ENCODE measurements around the gene LASP1NB.

The LASP1NB gene

DNA sequence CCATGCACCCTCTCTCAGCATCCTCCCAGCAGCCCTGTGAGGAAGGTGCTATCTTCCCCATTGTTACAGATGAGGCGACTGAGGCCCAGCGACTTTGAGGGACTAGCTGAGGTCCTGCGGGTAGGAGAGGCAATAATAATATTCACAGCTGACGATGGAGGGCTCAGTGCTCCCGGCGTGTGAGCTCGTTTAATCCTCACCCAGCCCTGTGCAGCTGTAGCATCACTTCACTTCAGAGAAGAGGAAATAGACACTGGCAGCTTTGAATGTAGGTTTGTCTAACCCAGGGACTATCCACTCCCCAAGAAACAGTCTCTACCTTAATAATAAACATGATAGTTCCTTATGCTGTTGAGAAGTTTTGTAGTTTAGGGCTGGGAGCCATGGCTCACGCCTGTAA, 34.0 kb upstream of the LASP1NB start:
- TF ChIP-seq FOXM1 (IDR thresholded peaks at IDR 0.05; ENCODE audit: borderline replicate concordance, low read depth) (no peak), EP300 (IDR thresholded peaks at IDR 0.05; ENCODE audit: borderline replicate concordance) (no peak), YY1 (IDR thresholded peaks at IDR 0.05; ENCODE audit: low read depth) (no peak), TCF12 (IDR thresholded peaks at IDR 0.05; ENCODE audit: low read depth) (no peak), TEAD4 (IDR thresholded peaks at IDR 0.05) (no peak), TAF1 (IDR thresholded peaks at IDR 0.05; ENCODE audit: low read depth) (no peak)
- TF ChIP-seq, protein P1, sequence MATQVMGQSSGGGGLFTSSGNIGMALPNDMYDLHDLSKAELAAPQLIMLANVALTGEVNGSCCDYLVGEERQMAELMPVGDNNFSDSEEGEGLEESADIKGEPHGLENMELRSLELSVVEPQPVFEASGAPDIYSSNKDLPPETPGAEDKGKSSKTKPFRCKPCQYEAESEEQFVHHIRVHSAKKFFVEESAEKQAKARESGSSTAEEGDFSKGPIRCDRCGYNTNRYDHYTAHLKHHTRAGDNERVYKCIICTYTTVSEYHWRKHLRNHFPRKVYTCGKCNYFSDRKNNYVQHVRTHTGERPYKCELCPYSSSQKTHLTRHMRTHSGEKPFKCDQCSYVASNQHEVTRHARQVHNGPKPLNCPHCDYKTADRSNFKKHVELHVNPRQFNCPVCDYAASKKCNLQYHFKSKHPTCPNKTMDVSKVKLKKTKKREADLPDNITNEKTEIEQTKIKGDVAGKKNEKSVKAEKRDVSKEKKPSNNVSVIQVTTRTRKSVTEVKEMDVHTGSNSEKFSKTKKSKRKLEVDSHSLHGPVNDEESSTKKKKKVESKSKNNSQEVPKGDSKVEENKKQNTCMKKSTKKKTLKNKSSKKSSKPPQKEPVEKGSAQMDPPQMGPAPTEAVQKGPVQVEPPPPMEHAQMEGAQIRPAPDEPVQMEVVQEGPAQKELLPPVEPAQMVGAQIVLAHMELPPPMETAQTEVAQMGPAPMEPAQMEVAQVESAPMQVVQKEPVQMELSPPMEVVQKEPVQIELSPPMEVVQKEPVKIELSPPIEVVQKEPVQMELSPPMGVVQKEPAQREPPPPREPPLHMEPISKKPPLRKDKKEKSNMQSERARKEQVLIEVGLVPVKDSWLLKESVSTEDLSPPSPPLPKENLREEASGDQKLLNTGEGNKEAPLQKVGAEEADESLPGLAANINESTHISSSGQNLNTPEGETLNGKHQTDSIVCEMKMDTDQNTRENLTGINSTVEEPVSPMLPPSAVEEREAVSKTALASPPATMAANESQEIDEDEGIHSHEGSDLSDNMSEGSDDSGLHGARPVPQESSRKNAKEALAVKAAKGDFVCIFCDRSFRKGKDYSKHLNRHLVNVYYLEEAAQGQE (IDR thresholded peaks at IDR 0.05; ENCODE audit: low read depth): no peak
- TF ChIP-seq, protein P2, sequence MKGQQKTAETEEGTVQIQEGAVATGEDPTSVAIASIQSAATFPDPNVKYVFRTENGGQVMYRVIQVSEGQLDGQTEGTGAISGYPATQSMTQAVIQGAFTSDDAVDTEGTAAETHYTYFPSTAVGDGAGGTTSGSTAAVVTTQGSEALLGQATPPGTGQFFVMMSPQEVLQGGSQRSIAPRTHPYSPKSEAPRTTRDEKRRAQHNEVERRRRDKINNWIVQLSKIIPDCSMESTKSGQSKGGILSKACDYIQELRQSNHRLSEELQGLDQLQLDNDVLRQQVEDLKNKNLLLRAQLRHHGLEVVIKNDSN (IDR thresholded peaks at IDR 0.05): no peak

DNA sequence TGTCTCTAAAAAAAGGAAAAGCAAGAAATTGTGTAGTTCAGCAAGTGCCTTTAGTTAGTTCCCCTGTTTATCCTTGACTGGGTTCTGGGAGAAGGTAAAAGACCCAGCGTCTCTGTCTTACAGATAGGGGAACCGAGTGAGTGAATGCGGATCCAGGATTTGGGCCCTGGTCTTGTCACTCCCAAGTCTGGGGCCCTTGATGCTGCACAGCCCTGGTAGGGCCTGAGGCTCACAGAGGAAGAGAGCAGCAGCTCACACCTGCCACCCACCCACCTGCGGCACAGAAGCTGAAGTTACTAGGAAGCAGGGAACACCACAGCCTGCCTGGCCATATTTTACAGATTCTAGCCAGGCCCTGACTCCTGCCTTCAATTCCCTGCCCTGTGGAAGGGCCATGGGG, 33.3 kb upstream of the LASP1NB start:
- no peak for TF ChIP-seq TEAD4 (IDR thresholded peaks at IDR 0.05)
- no peak for TF ChIP-seq CREB1 (IDR thresholded peaks at IDR 0.05; ENCODE audit: low read depth)
- TF ChIP-seq RAD21 (IDR thresholded peaks at IDR 0.05; ENCODE audit: low read depth): no peak
- no peak for TF ChIP-seq TAF1 (IDR thresholded peaks at IDR 0.05; ENCODE audit: low read depth)
- no peak for TF ChIP-seq ZBTB7A (IDR thresholded peaks at IDR 0.05; ENCODE audit: low read depth)
- TF ChIP-seq, protein P2 (IDR thresholded peaks at IDR 0.05): no peak
- TF ChIP-seq, protein P1 (IDR thresholded peaks at IDR 0.05; ENCODE audit: low read depth): no peak
- no peak for TF ChIP-seq NFIC (IDR thresholded peaks at IDR 0.05)
- no peak for TF ChIP-seq YY1 (IDR thresholded peaks at IDR 0.05; ENCODE audit: low read depth)
- TF ChIP-seq FOXM1 (IDR thresholded peaks at IDR 0.05; ENCODE audit: borderline replicate concordance, low read depth): no peak
- no peak for TF ChIP-seq TCF12 (IDR thresholded peaks at IDR 0.05; ENCODE audit: low read depth)
- TF ChIP-seq CEBPB (IDR thresholded peaks at IDR 0.05): no peak
- no peak for TF ChIP-seq EGR1 (IDR thresholded peaks at IDR 0.05)
- no peak for TF ChIP-seq EP300 (IDR thresholded peaks at IDR 0.05; ENCODE audit: borderline replicate concordance)
- TF ChIP-seq MAX (IDR thresholded peaks at IDR 0.05): no peak

GRCh38 chr17:38892620-38893019, 32.8 kb upstream of the LASP1NB start:
- TF ChIP-seq ZBTB7A (IDR thresholded peaks at IDR 0.05; ENCODE audit: low read depth) (no peak), FOXM1 (IDR thresholded peaks at IDR 0.05; ENCODE audit: borderline replicate concordance, low read depth) (no peak), MAX (IDR thresholded peaks at IDR 0.05) (no peak), CREB1 (IDR thresholded peaks at IDR 0.05; ENCODE audit: low read depth) (no peak), TCF12 (IDR thresholded peaks at IDR 0.05; ENCODE audit: low read depth) (no peak), RAD21 (IDR thresholded peaks at IDR 0.05; ENCODE audit: low read depth) (no peak)
- TF ChIP-seq, protein P2 (IDR thresholded peaks at IDR 0.05): no peak
- TF ChIP-seq, protein P1 (IDR thresholded peaks at IDR 0.05; ENCODE audit: low read depth): no peak

DNA sequence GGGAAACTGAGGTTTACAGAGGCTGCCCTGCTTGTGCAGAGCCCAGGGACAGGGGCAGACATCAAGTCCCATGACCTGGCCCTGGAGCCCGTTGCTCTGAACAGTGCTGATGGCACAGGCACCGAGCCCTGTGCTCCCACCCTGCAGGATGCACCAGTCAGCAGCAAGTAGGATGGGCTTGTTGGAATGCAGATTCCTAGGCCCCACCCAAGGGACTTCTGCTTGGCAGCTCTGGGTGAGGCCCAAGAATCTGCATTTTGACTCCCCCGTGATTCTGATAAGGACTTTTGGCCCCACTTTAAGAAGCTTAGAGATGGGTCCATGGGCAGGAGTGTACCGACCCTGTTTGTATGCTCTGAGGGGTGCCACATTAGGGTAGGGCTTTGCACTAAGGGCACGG, 32.3 kb upstream of the LASP1NB start:
- TF ChIP-seq FOXM1 (IDR thresholded peaks at IDR 0.05; ENCODE audit: borderline replicate concordance, low read depth) (no peak), EGR1 (IDR thresholded peaks at IDR 0.05) (no peak), EP300 (IDR thresholded peaks at IDR 0.05; ENCODE audit: borderline replicate concordance) (no peak), MAX (IDR thresholded peaks at IDR 0.05) (no peak), CEBPB (IDR thresholded peaks at IDR 0.05) (no peak), CREB1 (IDR thresholded peaks at IDR 0.05; ENCODE audit: low read depth) (no peak), RAD21 (IDR thresholded peaks at IDR 0.05; ENCODE audit: low read depth) (no peak)
